Measurements from ENCODE around the gene RNF112.

Gene RNF112

DNA sequence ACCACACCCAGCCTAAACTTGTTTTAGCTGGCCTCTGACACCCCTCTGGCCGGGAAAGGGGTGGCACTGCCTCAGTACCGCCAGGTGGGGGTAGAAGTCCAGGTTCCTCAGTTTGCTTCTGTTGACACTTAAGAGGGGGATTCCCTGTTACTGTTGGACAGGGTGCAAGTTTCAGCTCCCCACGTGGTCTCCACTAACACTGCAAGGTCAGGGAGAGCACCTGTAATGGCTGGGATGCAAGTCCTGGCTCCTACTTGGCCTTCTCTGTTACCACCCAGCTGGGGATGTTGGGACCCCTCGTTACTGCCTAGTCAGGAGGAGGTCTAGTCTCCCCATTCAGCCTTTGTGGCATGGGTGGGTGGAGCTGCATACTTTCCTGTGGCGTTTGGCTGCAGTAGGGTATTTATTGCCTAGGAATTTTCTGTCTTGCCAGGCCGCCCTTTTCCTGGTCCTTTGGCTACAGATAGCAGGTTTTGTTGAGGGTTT, 13.4 kb upstream of the RNF112 start:
- DNase-seq (ENCODE audit: insufficient read length), result no peak
- no peak for FAIRE-seq
- no peak for TF ChIP-seq POLR2AphosphoS5 (IDR thresholded peaks at IDR 0.05; ENCODE audit: low read depth, low read length)
- TF ChIP-seq POLR2A (IDR thresholded peaks at IDR 0.05; ENCODE audit: low read depth, low read length), result no peak
- no peak for TF ChIP-seq TAF1 (IDR thresholded peaks at IDR 0.05; ENCODE audit: borderline replicate concordance, low read depth, low read length)

DNA sequence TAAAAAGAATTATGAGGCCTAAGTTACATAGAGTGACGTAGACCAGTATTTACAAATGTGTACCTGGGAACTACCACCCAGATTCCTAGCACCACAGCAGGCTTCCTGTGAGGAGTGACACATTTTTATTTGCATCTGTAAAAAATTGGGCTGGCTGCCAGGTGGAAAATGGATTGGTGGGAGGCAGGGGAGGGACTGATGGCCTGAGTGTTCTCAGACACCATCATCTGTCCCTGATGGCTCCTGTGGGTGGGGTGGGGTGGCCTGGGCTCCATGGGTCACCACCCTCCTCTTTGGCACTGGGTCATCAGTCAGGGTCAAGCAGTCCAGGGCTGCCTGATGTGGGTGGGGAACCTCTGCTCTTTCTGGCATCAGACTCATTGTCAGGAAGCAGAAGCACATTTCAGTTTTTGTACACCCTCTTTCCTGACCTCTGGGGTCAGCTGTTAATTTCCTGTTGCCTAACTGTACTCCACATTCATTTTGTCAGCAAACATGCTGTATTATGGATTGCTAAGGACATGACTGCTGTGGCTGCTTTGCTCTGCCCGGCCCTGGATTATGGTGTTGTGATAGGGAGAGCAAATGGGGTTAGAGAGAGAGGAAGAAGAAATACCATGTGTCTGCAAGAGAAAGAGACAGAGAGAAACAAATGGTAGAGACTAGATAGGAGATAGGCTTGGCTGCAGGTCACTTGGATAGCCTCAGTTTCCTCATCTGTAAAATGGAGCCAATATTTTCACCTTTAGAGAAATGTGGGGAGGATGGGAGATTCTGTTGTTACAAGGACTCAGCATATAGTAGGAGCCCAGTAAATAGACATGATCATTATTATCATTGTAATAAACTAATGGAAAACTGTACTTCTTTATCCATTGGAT, 12.5 kb upstream of the RNF112 start:
- TF ChIP-seq POLR2AphosphoS5 (IDR thresholded peaks at IDR 0.05; ENCODE audit: low read depth, low read length) (no peak), POLR2A (IDR thresholded peaks at IDR 0.05; ENCODE audit: low read depth, low read length) (no peak), TAF1 (IDR thresholded peaks at IDR 0.05; ENCODE audit: borderline replicate concordance, low read depth, low read length) (no peak)
- DNase-seq (ENCODE audit: insufficient read length) (no peak), FAIRE-seq (no peak)

DNA sequence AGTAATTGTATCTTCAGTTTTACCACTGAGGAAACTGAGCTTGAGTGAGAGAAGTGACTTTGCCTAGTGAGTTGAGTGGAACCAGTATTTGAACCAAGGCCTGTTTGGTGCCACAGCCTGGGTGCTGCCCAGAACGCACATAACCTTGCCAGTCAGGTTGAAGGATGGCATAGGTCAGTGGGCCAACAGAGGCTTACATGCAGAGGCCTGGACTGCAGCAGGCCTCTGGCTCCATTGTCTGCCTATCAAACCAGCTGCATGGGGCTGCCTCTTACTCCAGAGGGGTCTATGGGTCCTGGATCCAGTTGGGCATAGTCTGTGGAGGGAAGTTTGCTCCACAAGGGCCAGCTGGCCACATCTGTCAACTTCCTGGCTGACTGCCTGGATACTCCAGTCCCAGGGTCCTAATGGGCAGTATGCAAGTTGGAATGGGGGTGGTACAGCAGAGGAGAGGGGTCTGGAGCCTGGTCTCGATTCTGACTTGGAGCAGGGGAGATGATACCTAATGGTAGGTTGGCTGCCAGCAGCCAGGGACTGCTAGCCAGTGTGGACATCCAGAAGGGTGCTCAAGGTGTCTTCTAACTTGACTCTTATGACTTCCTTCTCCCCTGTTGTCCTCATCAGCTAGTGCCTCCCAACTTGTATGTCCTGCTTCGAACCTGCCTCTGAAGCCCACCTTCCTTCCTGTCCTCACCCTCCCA, 11.1 kb upstream of the RNF112 start:
- TF ChIP-seq POLR2AphosphoS5 (IDR thresholded peaks at IDR 0.05; ENCODE audit: low read depth, low read length) (no peak), POLR2A (IDR thresholded peaks at IDR 0.05; ENCODE audit: low read depth, low read length) (no peak), TAF1 (IDR thresholded peaks at IDR 0.05; ENCODE audit: borderline replicate concordance, low read depth, low read length) (no peak)
- no peak for DNase-seq (ENCODE audit: insufficient read length)
- FAIRE-seq, result no peak

DNA sequence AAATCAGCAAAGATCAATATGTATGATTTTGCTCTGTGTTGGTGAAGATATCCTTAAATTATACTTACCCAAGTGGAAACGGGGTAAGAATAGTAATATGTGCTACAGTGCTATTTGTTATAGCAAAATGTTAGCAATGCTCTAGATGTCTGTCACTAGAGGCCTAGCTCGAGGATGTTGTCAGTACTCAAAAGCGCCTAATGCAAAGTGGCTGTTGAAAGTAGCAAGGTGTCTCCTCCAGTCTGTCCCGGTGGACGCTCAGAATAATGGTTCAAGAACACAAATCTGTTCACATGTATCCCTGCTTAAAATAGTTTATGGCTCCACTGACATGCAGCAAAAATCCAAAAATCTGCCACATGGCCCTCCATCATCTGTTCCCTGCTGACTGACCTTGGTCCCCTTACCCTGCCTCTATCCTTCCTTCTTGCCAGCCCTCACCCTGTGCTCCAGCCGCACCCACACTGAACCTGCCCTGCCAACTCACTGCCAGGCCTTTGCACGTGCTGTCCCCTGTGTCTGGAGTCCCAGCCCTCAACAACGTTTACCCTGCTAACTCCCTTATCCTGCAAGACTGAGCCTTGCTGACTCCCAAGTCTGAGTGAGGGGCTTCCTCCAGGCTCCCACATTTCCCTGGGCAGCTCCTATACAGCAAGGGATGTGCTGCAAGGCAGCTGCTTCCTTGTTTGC, 9.6 kb upstream of the RNF112 start:
- DNase-seq (ENCODE audit: insufficient read length), result no peak
- FAIRE-seq, result no peak
- TF ChIP-seq TAF1 (IDR thresholded peaks at IDR 0.05; ENCODE audit: borderline replicate concordance, low read depth, low read length) (no peak), POLR2A (IDR thresholded peaks at IDR 0.05; ENCODE audit: low read depth, low read length) (no peak), POLR2AphosphoS5 (IDR thresholded peaks at IDR 0.05; ENCODE audit: low read depth, low read length) (no peak)

DNA sequence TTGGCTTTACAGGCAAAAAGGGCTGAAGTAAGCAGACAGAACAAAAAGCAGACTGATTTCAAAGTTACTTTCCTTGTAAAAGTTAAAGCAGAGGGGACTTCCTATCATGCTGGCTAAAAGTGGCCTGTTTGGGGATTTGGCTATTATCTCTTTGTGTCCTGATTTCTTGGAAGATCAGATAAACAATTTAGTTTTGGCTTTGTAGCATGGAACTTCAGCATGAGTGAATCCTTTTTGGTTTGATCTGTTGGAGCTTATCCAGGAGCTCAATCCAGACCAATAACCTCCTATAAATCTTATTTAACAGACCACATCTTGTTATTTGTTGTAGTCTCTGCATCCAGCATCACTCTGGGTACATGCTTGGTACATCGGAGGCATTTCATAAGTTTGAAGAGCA, 8.9 kb upstream of the RNF112 start:
- FAIRE-seq (no peak), DNase-seq (ENCODE audit: insufficient read length) (no peak)
- no peak for TF ChIP-seq POLR2A (IDR thresholded peaks at IDR 0.05; ENCODE audit: low read depth, low read length)
- TF ChIP-seq POLR2AphosphoS5 (IDR thresholded peaks at IDR 0.05; ENCODE audit: low read depth, low read length), result no peak
- no peak for TF ChIP-seq TAF1 (IDR thresholded peaks at IDR 0.05; ENCODE audit: borderline replicate concordance, low read depth, low read length)

DNA sequence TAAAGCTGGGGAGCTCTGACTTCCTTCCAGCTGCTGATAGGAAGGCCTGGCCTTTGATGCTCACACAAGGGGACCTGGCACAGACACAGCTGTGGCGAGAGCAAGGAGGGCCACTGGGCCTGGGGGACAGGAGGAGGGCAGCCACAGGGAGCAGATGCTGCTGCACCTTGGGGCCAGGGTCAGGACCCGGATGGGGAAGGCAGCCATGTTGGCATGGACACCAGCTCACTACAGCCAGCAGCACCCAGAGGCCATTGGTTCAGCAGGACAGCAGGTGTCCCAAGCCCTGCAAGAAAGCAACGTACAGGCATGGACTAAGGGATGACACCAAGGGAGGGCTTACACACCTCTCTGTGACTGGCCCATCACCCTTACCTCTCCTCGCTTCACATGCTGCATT, 8.0 kb upstream of the RNF112 start:
- DNase-seq (ENCODE audit: insufficient read length) (no peak), FAIRE-seq (no peak)

DNA sequence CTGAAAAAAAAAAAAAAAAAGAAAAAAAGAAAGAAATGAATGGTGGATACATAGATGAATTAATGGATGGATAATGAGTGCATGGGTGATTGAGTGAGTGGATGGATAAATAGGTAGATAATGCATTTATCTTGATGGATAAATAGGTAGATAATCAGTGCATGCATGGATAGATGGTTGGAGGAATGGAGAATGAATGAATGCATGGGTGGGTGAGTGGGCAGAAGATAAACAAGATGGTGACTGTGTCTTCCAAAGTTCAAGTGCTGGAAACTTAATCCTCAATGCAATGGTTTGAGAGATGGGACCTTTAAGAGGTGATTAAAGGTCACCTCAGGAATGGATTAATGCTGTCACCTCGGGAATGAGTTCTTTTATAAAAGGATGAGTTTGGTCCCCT, 6.8 kb upstream of the RNF112 start:
- no peak for TF ChIP-seq POLR2A (IDR thresholded peaks at IDR 0.05; ENCODE audit: low read depth, low read length)
- TF ChIP-seq POLR2AphosphoS5 (IDR thresholded peaks at IDR 0.05; ENCODE audit: low read depth, low read length), result no peak
- no peak for TF ChIP-seq TAF1 (IDR thresholded peaks at IDR 0.05; ENCODE audit: borderline replicate concordance, low read depth, low read length)
- DNase-seq (ENCODE audit: insufficient read length), result no peak
- no peak for FAIRE-seq

More for the DNA sequence above, 8.0 kb upstream of the RNF112 start:
- TF ChIP-seq POLR2AphosphoS5 (IDR thresholded peaks at IDR 0.05; ENCODE audit: low read depth, low read length), result no peak

DNA sequence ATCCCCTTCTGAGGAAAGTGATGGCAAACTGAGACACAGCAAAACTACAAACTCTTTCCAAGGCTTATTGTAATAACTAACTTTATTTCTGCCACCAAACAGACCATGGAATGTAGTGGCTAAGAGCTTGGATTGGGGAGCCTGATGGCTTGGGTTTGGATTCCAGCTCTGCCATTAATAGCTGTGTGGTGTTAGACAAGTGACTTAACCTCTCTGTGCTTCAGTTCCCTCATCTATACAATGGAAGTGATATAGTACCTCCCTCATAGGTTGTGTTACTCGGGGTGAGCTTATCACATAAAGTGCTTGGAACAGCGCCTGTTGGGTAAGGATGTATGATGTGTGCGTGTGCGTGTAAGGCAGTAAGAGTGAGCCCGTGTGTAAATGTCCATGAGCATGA, 5.9 kb upstream of the RNF112 start:
- no peak for TF ChIP-seq POLR2A (IDR thresholded peaks at IDR 0.05; ENCODE audit: low read depth, low read length)
- TF ChIP-seq TAF1 (IDR thresholded peaks at IDR 0.05; ENCODE audit: borderline replicate concordance, low read depth, low read length), result no peak
- TF ChIP-seq POLR2AphosphoS5 (IDR thresholded peaks at IDR 0.05; ENCODE audit: low read depth, low read length), result no peak
- DNase-seq (ENCODE audit: insufficient read length) (no peak), FAIRE-seq (no peak)

DNA sequence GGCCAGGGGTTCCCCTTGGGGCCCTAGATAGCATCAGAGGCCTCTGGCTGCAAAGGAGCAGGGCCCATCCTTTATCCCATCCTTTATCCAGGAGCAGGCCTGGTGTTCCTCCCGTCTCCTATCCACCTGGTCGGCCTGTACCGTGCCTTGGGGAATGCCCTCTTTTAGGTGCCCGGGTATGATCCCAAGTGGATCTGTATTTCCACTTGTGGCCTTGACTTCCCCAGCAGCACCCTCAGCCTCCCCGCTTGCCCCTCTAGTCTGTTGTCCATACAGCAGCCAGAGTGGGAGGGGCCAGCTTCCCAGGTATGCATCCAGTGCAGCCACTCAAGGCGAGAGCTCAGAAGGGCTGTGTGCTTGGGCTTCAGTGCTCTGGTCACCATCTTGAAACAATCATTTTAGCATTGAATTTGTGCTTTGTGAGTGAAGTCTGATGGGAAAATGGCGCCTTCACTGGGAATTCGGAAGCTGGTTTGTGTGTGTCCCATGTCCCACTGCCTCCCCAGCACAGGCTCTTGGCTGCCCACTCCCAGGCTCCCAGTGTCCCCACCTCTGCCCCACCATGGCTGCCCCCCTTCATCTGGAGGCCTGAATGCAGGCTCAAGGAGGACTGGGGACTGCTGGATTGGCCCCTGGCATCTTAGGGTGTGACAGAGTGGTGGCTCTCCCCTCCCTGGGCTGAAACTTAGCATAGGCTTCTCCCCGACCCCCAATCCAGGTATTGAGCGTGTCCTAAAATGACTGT, 3.3 kb upstream of the RNF112 start:
- DNase-seq (ENCODE audit: insufficient read length) (no peak), FAIRE-seq (no peak)
- TF ChIP-seq POLR2A (IDR thresholded peaks at IDR 0.05; ENCODE audit: low read depth, low read length) (no peak), TAF1 (IDR thresholded peaks at IDR 0.05; ENCODE audit: borderline replicate concordance, low read depth, low read length) (no peak), POLR2AphosphoS5 (IDR thresholded peaks at IDR 0.05; ENCODE audit: low read depth, low read length) (no peak)

DNA sequence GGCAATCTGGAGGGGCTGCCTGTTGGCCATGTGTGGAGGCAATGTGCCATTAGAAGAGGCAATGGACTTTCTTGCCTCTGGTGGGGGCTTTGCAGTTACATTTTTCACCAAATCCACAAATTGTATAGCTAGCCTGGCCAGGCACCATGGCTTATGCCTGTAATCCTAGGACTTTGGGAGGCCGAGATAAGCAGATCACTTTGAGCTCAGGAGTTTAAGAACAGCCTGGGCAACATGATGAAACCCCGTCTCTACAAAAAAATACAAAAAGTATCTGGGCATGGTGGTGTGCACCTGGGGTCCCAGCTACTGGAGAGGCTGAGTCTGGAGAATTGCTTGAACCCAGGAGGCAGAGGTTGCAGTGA, 2.7 kb upstream of the RNF112 start:
- FAIRE-seq (no peak), DNase-seq (ENCODE audit: insufficient read length) (no peak)
- TF ChIP-seq POLR2AphosphoS5 (IDR thresholded peaks at IDR 0.05; ENCODE audit: low read depth, low read length), result no peak

DNA sequence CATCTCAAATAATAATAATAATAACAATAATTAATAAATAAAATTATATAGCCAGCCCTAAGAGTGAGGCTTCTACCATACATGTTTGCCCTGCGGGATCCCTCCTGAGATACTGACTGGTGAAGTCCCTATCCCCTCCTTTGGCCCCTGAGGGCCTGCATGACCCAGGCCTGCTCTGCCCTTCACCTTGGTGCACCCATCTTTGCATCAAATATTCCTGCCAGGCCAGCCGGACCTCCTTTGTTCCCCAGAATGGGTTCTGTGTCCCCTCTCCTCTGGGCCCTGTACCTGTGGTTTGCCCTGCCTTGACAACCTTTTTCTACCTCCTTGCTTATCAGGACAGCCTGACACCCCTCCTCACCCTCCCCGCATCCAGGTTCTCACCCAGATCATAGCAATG, 2.0 kb upstream of the RNF112 start:
- TF ChIP-seq TAF1 (IDR thresholded peaks at IDR 0.05; ENCODE audit: borderline replicate concordance, low read depth, low read length) (no peak), POLR2A (IDR thresholded peaks at IDR 0.05; ENCODE audit: low read depth, low read length) (no peak), POLR2AphosphoS5 (IDR thresholded peaks at IDR 0.05; ENCODE audit: low read depth, low read length) (no peak)
- FAIRE-seq, result no peak
- no peak for DNase-seq (ENCODE audit: insufficient read length)

Measured in GM12892 (cell line).